Adrenal gland (tissue), 5 donors: ENCODE measurements around the gene AQP12B.

Experiments
- POLR2A ChIP-seq, 2 donors: fragments of 450-650 bp; IDR thresholded peaks; one replicate each; pipeline ENCODE4 v1.6.1; 2017; ENCODE audit warnings: antibody characterized with exemption in 2 of 2, mild to moderate bottlenecking in 2 of 2, moderate library complexity in 1 of 2
- TF ChIP-seq, protein P1 (sequence below), 6 experiments: fragments of 450-650 bp in 4 of 6; fragments of 200-600 bp in 2 of 6; sonication (generic) in 1 of 6; IDR thresholded peaks; 1 replicate in 5 of 6; 2 replicates in 1 of 6; pipeline versions ENCODE4 v1.5.1 to v1.8.0; 2016 to 2021; ENCODE audit warnings: antibody characterized with exemption in 6 of 6, mild to moderate bottlenecking in 2 of 6, moderate library complexity in 1 of 6
- donor health status: DM: no; HTN: no; CAD: no.

DNA sequence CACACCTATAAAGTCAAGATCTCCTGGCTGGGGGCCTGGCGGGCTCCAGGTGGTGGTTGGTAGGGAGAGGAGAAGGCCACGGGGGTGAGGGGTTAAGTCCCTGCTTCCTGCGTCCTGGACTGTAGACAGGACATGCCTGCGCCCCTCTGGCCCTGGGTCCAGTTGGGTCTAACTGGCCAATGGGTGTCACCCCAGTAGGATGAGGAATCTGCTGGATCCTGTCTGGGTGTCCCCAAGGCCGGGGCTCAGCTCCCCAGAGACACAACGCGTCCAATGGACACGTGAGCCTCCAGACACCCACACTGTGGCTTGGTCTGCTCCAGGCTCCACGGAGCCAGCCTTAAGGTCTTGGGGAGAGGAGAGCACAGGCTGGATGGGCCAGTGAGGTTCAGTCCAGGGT is 28.6 kb upstream of the AQP12B start:
- TF ChIP-seq, protein P1, sequence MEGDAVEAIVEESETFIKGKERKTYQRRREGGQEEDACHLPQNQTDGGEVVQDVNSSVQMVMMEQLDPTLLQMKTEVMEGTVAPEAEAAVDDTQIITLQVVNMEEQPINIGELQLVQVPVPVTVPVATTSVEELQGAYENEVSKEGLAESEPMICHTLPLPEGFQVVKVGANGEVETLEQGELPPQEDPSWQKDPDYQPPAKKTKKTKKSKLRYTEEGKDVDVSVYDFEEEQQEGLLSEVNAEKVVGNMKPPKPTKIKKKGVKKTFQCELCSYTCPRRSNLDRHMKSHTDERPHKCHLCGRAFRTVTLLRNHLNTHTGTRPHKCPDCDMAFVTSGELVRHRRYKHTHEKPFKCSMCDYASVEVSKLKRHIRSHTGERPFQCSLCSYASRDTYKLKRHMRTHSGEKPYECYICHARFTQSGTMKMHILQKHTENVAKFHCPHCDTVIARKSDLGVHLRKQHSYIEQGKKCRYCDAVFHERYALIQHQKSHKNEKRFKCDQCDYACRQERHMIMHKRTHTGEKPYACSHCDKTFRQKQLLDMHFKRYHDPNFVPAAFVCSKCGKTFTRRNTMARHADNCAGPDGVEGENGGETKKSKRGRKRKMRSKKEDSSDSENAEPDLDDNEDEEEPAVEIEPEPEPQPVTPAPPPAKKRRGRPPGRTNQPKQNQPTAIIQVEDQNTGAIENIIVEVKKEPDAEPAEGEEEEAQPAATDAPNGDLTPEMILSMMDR (IDR thresholded peaks at IDR 0.05) = no peak
- no peak for TF ChIP-seq POLR2A (IDR thresholded peaks at IDR 0.05)
